Astrocyte (in vitro differentiated cells and primary cell): Measurements from ENCODE around the gene RPSA. TPM values are rescaled to one million over a fixed set of nuclear protein-coding genes. Genes with fewer than 3 reads are reported as not detected.
"Not testable (repeated sequence)": the region's sequence is repeated elsewhere in the genome, so short reads cannot be mapped to it uniquely, and the experiment has no call there.

ENCODE experiments used
- DNase-seq: peaks from one replicate; pipeline ENCODE4 v3.0.0-alpha.2; 2010; ENCODE audit warnings: low read depth
- FAIRE-seq: peaks from 2 replicates; lab custom pipeline; 2011; peaks lifted over from hg19 to GRCh38; lab: Jason Lieb, UNC
- H2AFZ ChIP-seq: 2 replicates; pipeline ENCODE4 v1.6.0; 2012; ENCODE audit warnings: low read depth, low read length, inconsistent platforms
- H3K27ac ChIP-seq: 2 replicates; pipeline ENCODE4 v1.5.1; 2011; ENCODE audit warnings: low read depth, low read length, inconsistent platforms
- H3K27me3 ChIP-seq: 2 replicates; pipeline ENCODE4 v1.6.0; 2011; ENCODE audit warnings: low read length, inconsistent platforms; ENCODE audit not compliant: insufficient read depth
- H3K36me3 ChIP-seq: 2 replicates; pipeline ENCODE4 v1.5.1; 2011; ENCODE audit warnings: low read length, inconsistent platforms; ENCODE audit not compliant: insufficient read depth
- H3K4me1 ChIP-seq: 2 replicates; pipeline ENCODE4 v1.5.1; 2011; ENCODE audit warnings: low read length, inconsistent platforms; ENCODE audit not compliant: insufficient read depth
- H3K4me2 ChIP-seq: 2 replicates; pipeline ENCODE4 v1.6.0; 2012; ENCODE audit warnings: low read length, inconsistent platforms
- H3K4me3 ChIP-seq: 2 replicates; pipeline ENCODE4 v1.5.1; 2011; ENCODE audit warnings: low read depth, mild to moderate bottlenecking, low read length, inconsistent platforms; ENCODE audit not compliant: insufficient read depth
- H3K79me2 ChIP-seq: 2 replicates; pipeline ENCODE4 v1.6.0; 2012; ENCODE audit warnings: mild to moderate bottlenecking, low read length, inconsistent platforms; ENCODE audit not compliant: insufficient read depth
- H3K9ac ChIP-seq: 2 replicates; pipeline ENCODE4 v1.6.0; 2012; ENCODE audit warnings: mild to moderate bottlenecking, low read length, inconsistent platforms
- H3K9me3 ChIP-seq: 2 replicates; pipeline ENCODE4 v1.5.1; 2012; ENCODE audit warnings: low read depth, mild to moderate bottlenecking, low read length, inconsistent platforms; ENCODE audit not compliant: insufficient read depth
- H4K20me1 ChIP-seq: 2 replicates; pipeline ENCODE4 v1.6.0; 2012; ENCODE audit warnings: low read length, inconsistent platforms; ENCODE audit not compliant: insufficient read depth
- H3K27ac Mint-ChIP-seq: one replicate; pipeline ENCODE4 v1.8.0; 2021; ENCODE audit warnings: mild to moderate bottlenecking, mixed read lengths; ENCODE audit not compliant: unreplicated experiment
- H3K27me3 Mint-ChIP-seq: one replicate; pipeline ENCODE4 v1.8.0; 2021; ENCODE audit warnings: low read depth, mixed read lengths; ENCODE audit not compliant: unreplicated experiment
- H3K36me3 Mint-ChIP-seq: one replicate; pipeline ENCODE4 v1.8.0; 2021; ENCODE audit warnings: low read depth, mixed read lengths; ENCODE audit not compliant: unreplicated experiment
- H3K4me1 Mint-ChIP-seq: one replicate; pipeline ENCODE4 v1.8.0; 2021; ENCODE audit warnings: low read depth, mixed read lengths; ENCODE audit not compliant: unreplicated experiment
- H3K4me3 Mint-ChIP-seq: one replicate; pipeline ENCODE4 v1.8.0; 2021; ENCODE audit warnings: mild to moderate bottlenecking, moderate library complexity, mixed read lengths; ENCODE audit not compliant: unreplicated experiment
- H3K9me3 Mint-ChIP-seq: one replicate; pipeline ENCODE4 v1.8.0; 2021; ENCODE audit warnings: mild to moderate bottlenecking, mixed read lengths; ENCODE audit not compliant: unreplicated experiment
- CTCF ChIP-seq: IDR thresholded peaks from 2 replicates; pipeline ENCODE4 v1.5.1; 2011; ENCODE audit warnings: low read depth, mild to moderate bottlenecking, inconsistent platforms, low read length, moderate library complexity; ENCODE audit not compliant: insufficient read depth
- EZH2 ChIP-seq: IDR thresholded peaks from 2 replicates; pipeline ENCODE4 v1.6.1; 2012; ENCODE audit warnings: mild to moderate bottlenecking, low read length, inconsistent platforms; ENCODE audit not compliant: insufficient read depth
- total RNA-seq: library from RNA; stranded (reverse); gene quantifications from 2 replicates; pipeline ENCODE4 v1.2.1, GENCODE V29; 2021

Gene RPSA
- total RNA-seq, 1 donor from 2014 or later: 1,004 TPM

- no peak overlapping the region for H3K9ac ChIP-seq
- H3K4me3 ChIP-seq: no peak overlapping the region
- DNase-seq (no peak), FAIRE-seq (no peak)
- H3K9me3 ChIP-seq: no peaks in the 10 kb centered on the region
- Mint-ChIP-seq H3K4me1 (peaks cover 9% of the 10 kb centered on the region), H3K27me3 (no peaks in the 10 kb centered on the region), H3K4me3 (no peak overlapping the region), H3K27ac (no peak overlapping the region), H3K9me3 (no peaks in the 10 kb centered on the region), H3K36me3 (peaks cover 9% of the 10 kb centered on the region)
- no peaks in the 10 kb centered on the region for H3K4me1 ChIP-seq
- no peak overlapping the region for H3K4me2 ChIP-seq
- H3K27ac ChIP-seq: no peak overlapping the region
- peaks cover 5% of the 10 kb centered on the region for H3K79me2 ChIP-seq
- no peaks in the 10 kb centered on the region for H3K27me3 ChIP-seq
- TF ChIP-seq CTCF (no peak), EZH2 (no peak)
- peaks cover 48% of the 10 kb centered on the region for H4K20me1 ChIP-seq
- H3K36me3 ChIP-seq: peaks cover 39% of the 10 kb centered on the region
- no peak overlapping the region for H2AFZ ChIP-seq
These were observed 9.5 kb downstream of the RPSA start for GRCh38 chr3:39415983-39416382.

- not testable (repeated sequence) for H3K4me2 ChIP-seq, H3K27me3 ChIP-seq, FAIRE-seq, DNase-seq, H3K4me1 ChIP-seq, H3K27ac Mint-ChIP-seq, H3K9me3 Mint-ChIP-seq, H2AFZ ChIP-seq, H3K9ac ChIP-seq, H3K9me3 ChIP-seq, H3K4me1 Mint-ChIP-seq, H3K4me3 Mint-ChIP-seq, H3K27me3 Mint-ChIP-seq, H3K27ac ChIP-seq, H3K4me3 ChIP-seq, H3K79me2 ChIP-seq
- Histone ChIP-seq H4K20me1 (peaks cover 38% of the 10 kb centered on the region), H3K36me3 (peaks cover 29% of the 10 kb centered on the region)
- H3K36me3 Mint-ChIP-seq: peaks cover 11% of the 10 kb centered on the region
These were observed 10.5 kb downstream of the RPSA start for GRCh38 chr3:39416998-39417397.

GRCh38 chr3:39418556-39419225 lies 12.2 kb downstream of the RPSA start:
- not testable (repeated sequence) for H3K27ac Mint-ChIP-seq, H3K27me3 Mint-ChIP-seq, H3K4me2 ChIP-seq, H3K36me3 Mint-ChIP-seq, H3K79me2 ChIP-seq, H3K27me3 ChIP-seq, H2AFZ ChIP-seq, H3K9me3 Mint-ChIP-seq, H3K4me3 ChIP-seq, H3K4me1 ChIP-seq, H3K9ac ChIP-seq, DNase-seq, H3K4me1 Mint-ChIP-seq, H3K4me3 Mint-ChIP-seq, H3K27ac ChIP-seq, H3K9me3 ChIP-seq, FAIRE-seq
- Histone ChIP-seq H3K36me3 (peaks cover 12% of the 10 kb centered on the region), H4K20me1 (peaks cover 21% of the 10 kb centered on the region)
